Panc1 (cell line): Measurements from ENCODE around the gene RPS13. TPM values are rescaled to one million over a fixed set of nuclear protein-coding genes. Genes with fewer than 3 reads are reported as not detected.

ENCODE experiments used
- ATAC-seq: fragments of 200-7000 bp; cut with Tn5 transposase; 2 replicates; pipeline ENCODE4 v1.9.1; 2020; ENCODE audit warnings: mild to moderate bottlenecking, moderate library complexity
- BruUV-seq: library from RNA; stranded (reverse); fragments of 400-500 nt; replicated peaks from 2 replicates; lab custom pipeline; 2021; lab: Mats Ljungman, UMichigan
- CTCF ChIA-PET: fragments of 300-600 bp; sonication (Branson Sonifier 250); formaldehyde crosslinking; loops from one replicate; lab custom pipeline; 2022; ENCODE audit warnings: antibody characterized with exemption; lab: Charles Lee
- POLR2A ChIA-PET: fragments of 300-600 bp; sonication (Branson Sonifier 250); formaldehyde crosslinking; loops from one replicate; lab custom pipeline; 2022; ENCODE audit warnings: antibody characterized with exemption; lab: Charles Lee
- DNase-seq: peaks from one replicate; pipeline ENCODE4 v3.0.0-alpha.2; 2010; ENCODE audit warnings: low read depth, low spot score
- H3K27ac ChIP-seq: 2 replicates; pipeline ENCODE4 v1.5.1; 2011; ENCODE audit warnings: mild to moderate bottlenecking, low read length, inconsistent platforms
- H3K27me3 ChIP-seq: fragments of 200-500 bp; sonication (Bioruptor generic); 2 replicates; pipeline ENCODE4 v1.6.0; 2014; ENCODE audit warnings: low read length, inconsistent platforms; ENCODE audit not compliant: control insufficient read depth, insufficient read depth
- H3K36me3 ChIP-seq: fragments of 200-500 bp; sonication (Bioruptor generic); 2 replicates; pipeline ENCODE4 v1.5.1; 2014; ENCODE audit warnings: inconsistent platforms, mild to moderate bottlenecking, low read length, moderate library complexity; ENCODE audit not compliant: control insufficient read depth, insufficient read depth
- H3K4me1 ChIP-seq: 2 replicates; pipeline ENCODE4 v1.5.1; 2011; ENCODE audit warnings: inconsistent platforms, mild to moderate bottlenecking, low read length, moderate library complexity; ENCODE audit not compliant: control insufficient read depth, insufficient read depth
- H3K4me3 ChIP-seq, 2 experiments: 2 replicates each; pipeline ENCODE4 v1.5.1; 2011 to 2012; ENCODE audit warnings: low read depth in 2 of 2, low read length in 2 of 2, mild to moderate bottlenecking in 2 of 2, inconsistent platforms in 1 of 2, moderate library complexity in 1 of 2
- H3K9me3 ChIP-seq: fragments of 200-500 bp; sonication (Bioruptor generic); 2 replicates; pipeline ENCODE4 v1.5.1; 2014; ENCODE audit warnings: low read depth, mild to moderate bottlenecking, inconsistent platforms, low read length, moderate library complexity; ENCODE audit not compliant: control insufficient read depth, insufficient read depth
- CTCF ChIP-seq: fragments of 450-650 bp; IDR thresholded peaks from 2 replicates; pipeline ENCODE4 v1.5.1; 2017; ENCODE audit warnings: mild to moderate bottlenecking
- POLR2AphosphoS5 ChIP-seq: IDR thresholded peaks from 2 replicates; pipeline ENCODE4 v1.6.1; 2012; ENCODE audit warnings: mild to moderate bottlenecking, low read depth, low read length, moderate library complexity
- REST ChIP-seq, 2 experiments: IDR thresholded peaks; 2 replicates each; pipeline ENCODE4 v1.6.1; 2011 to 2012; ENCODE audit warnings: low read depth in 2 of 2, control low read depth in 1 of 2, low read length in 1 of 2, mild to moderate bottlenecking in 1 of 2, moderate library complexity in 1 of 2; ENCODE audit not compliant: insufficient read depth in 1 of 2
- SIN3A ChIP-seq: IDR thresholded peaks from 2 replicates; pipeline ENCODE4 v1.6.1; 2012; ENCODE audit warnings: low read depth, mild to moderate bottlenecking, low read length, moderate library complexity, borderline replicate concordance; ENCODE audit not compliant: insufficient read depth
- TCF7L2 ChIP-seq: IDR thresholded peaks from 2 replicates; pipeline ENCODE4 v1.6.1; 2011; ENCODE audit warnings: mild to moderate bottlenecking, low read depth, low read length, inconsistent platforms
- in situ Hi-C: cut with HindIII; loops from 2 replicates; pipeline ENCODE4 v1.10.0; 2016; ENCODE audit warnings: low sequenced_read_pairs, low pct_unique_long_range_greater_than_20kb
- intact Hi-C: fragments of 100-400 bp; cut with micrococcal nuclease; formaldehyde crosslinking; loops from one replicate; pipeline ENCODE4 v1.10.0; 2022; ENCODE audit not compliant: unreplicated experiment
- total RNA-seq: library from RNA; stranded (reverse); gene quantifications from one replicate; pipeline ENCODE4 v1.2.1, GENCODE V29; 2021; ENCODE audit not compliant: unreplicated experiment

RPS13 gene
- total RNA-seq, 1 experiment from 2014 or later, result 882 TPM

GRCh38 chr11:17075506-17075905, 2.0 kb downstream of the RPS13 start:
- no peak for ATAC-seq
- Histone ChIP-seq H3K27me3 (no peaks in the 10 kb centered on the region), H3K4me1 (peaks cover 18% of the 10 kb centered on the region), H3K27ac (peak overlapping the region; percentile 98), H3K9me3 (no peaks in the 10 kb centered on the region), H3K4me3 (peak overlapping the region; percentile 97 to 98), H3K36me3 (peaks cover 29% of the 10 kb centered on the region)
- ChIA-PET POLR2A (no interaction called here), CTCF (no interaction called here)
- in situ Hi-C loops (no loop called here), intact Hi-C loops (no loop called here)
- no TSS peak for BruUV-seq
- no peak for DNase-seq
- TF ChIP-seq TCF7L2 (no peak), REST (IDR thresholded peaks at IDR 0.05; ENCODE audit: insufficient read depth in 1 of 2, low read depth in 2 of 2, low read length in 1 of 2) (no peak), CTCF (no peak), POLR2AphosphoS5 (no peak), SIN3A (no peak)

- H3K36me3 ChIP-seq, result peaks cover 29% of the 10 kb centered on the region
- H3K27ac ChIP-seq, result no peak overlapping the region
- ChIA-PET POLR2A (interaction anchor here (0.6 kb wide), 1 partner anchor 10 kb away, joined by 8 read pairs; no protein-coding TSS in a partner anchor), CTCF (no interaction called here)
- TF ChIP-seq POLR2AphosphoS5, result peak; percentile 66
- no peak for TF ChIP-seq SIN3A
- H3K4me3 ChIP-seq, result no peak overlapping the region
- no TSS peak for BruUV-seq
- H3K27me3 ChIP-seq, result no peaks in the 10 kb centered on the region
- DNase-seq, result no peak
- intact Hi-C loops, result no loop called here
- in situ Hi-C loops, result no loop called here
- no peaks in the 10 kb centered on the region for H3K9me3 ChIP-seq
- no peak for ATAC-seq
- peaks cover 18% of the 10 kb centered on the region for H3K4me1 ChIP-seq
Measured at GRCh38 chr11:17073370-17074027, 4.0 kb downstream of the RPS13 start.

- ChIA-PET CTCF (interaction anchor here (0.6 kb wide), 1 partner anchor 247 kb away, joined by 3 read pairs; no protein-coding TSS in a partner anchor), POLR2A (no interaction called here)
- H3K27ac ChIP-seq, result no peak overlapping the region
- no peak overlapping the region for H3K4me3 ChIP-seq
- TF ChIP-seq TCF7L2, result no peak
- no peak for TF ChIP-seq POLR2AphosphoS5
- TF ChIP-seq REST (IDR thresholded peaks at IDR 0.05; ENCODE audit: insufficient read depth in 1 of 2, low read depth in 2 of 2, low read length in 1 of 2), result no peak
- TF ChIP-seq CTCF, result no peak
- TF ChIP-seq SIN3A, result no peak
- BruUV-seq, result no TSS peak
- H3K27me3 ChIP-seq, result no peaks in the 10 kb centered on the region
- intact Hi-C loops, result loop anchor here (10.0 kb wide), 2 partner anchors 53 to 283 kb away; partner anchors contain the start of gene PLEKHA7
- in situ Hi-C loops, result no loop called here
- no peak for ATAC-seq
- no peaks in the 10 kb centered on the region for H3K36me3 ChIP-seq
- DNase-seq, result no peak
- H3K4me1 ChIP-seq, result no peaks in the 10 kb centered on the region
- no peaks in the 10 kb centered on the region for H3K9me3 ChIP-seq
Measured at GRCh38 chr11:17067417-17067816, 10.1 kb downstream of the RPS13 start.
